RKO (cell line): ENCODE data around the gene CLCN7.
A peak's percentile ranks its signal among the peaks of the same experiment; 100 is the strongest.
"Not testable (repeated sequence)": the region's sequence is repeated elsewhere in the genome, so short reads cannot be mapped to it uniquely, and the experiment has no call there.

Source experiments
- DNase-seq: peaks from one replicate; pipeline ENCODE4 v3.0.0-alpha.2; 2016; ENCODE audit warnings: low spot score

Gene CLCN7

GRCh38 chr16:1487395-1488053 lies 12.7 kb upstream of the CLCN7 start:
- DNase-seq = no peak

GRCh38 chr16:1486551-1487390 lies 11.9 kb upstream of the CLCN7 start:
- DNase-seq = no peak

- no peak for DNase-seq
These were observed 11.1 kb upstream of the CLCN7 start for GRCh38 chr16:1485847-1486496.

- DNase-seq = peak; percentile 86
These were observed 7.3 kb upstream of the CLCN7 start for GRCh38 chr16:1481906-1482835.

GRCh38 chr16:1478937-1479336 lies 4.1 kb upstream of the CLCN7 start:
- DNase-seq = not testable (repeated sequence)

GRCh38 chr16:1477033-1477432 lies 2.2 kb upstream of the CLCN7 start:
- no peak for DNase-seq

GRCh38 chr16:1475552-1476114 lies 805 bp upstream of the CLCN7 start:
- peak; percentile 29 for DNase-seq

GRCh38 chr16:1474082-1474795 lies 589 bp downstream of the CLCN7 start:
- peak; percentile 48 for DNase-seq

- DNase-seq = no peak
These were observed 1.9 kb downstream of the CLCN7 start for GRCh38 chr16:1472974-1473373.

- no peak for DNase-seq
These were observed 3.1 kb downstream of the CLCN7 start for GRCh38 chr16:1471569-1472194.

- peak; percentile 40 for DNase-seq
These were observed 4.2 kb downstream of the CLCN7 start for GRCh38 chr16:1470481-1471251.

- DNase-seq = no peak
These were observed 5.1 kb downstream of the CLCN7 start for GRCh38 chr16:1469693-1470201.

GRCh38 chr16:1469141-1469540 lies 5.7 kb downstream of the CLCN7 start:
- not testable (repeated sequence) for DNase-seq

GRCh38 chr16:1468426-1468810 lies 6.4 kb downstream of the CLCN7 start:
- no peak for DNase-seq

- DNase-seq = no peak
These were observed 7.8 kb downstream of the CLCN7 start for GRCh38 chr16:1466968-1467521.

GRCh38 chr16:1466054-1466453 lies 8.8 kb downstream of the CLCN7 start:
- no peak for DNase-seq

- DNase-seq = no peak
These were observed 9.3 kb downstream of the CLCN7 start for GRCh38 chr16:1465567-1465915.

- DNase-seq = no peak
These were observed 9.8 kb downstream of the CLCN7 start for GRCh38 chr16:1464894-1465566.
